Mammary epithelial cell (primary cell): Measurements from ENCODE around the gene NFRKB.

ENCODE experiments used
- CTCF ChIP-seq, 2 donors: IDR thresholded peaks in 1 of 2; conservative IDR thresholded peaks in 1 of 2; 2 replicates each; pipeline ENCODE4 v1.5.1; 2011 to 2012; ENCODE audit warnings: inconsistent platforms in 2 of 2, low read length in 2 of 2, mild to moderate bottlenecking in 2 of 2, control low read depth in 1 of 2, low read depth in 1 of 2; ENCODE audit not compliant: insufficient read depth in 1 of 2; ENCODE audit errors: extremely low read depth in 1 of 2
- EZH2 ChIP-seq: IDR thresholded peaks from 2 replicates; pipeline ENCODE4 v1.6.1; 2012; ENCODE audit warnings: low read length, inconsistent platforms, borderline replicate concordance

- TF ChIP-seq CTCF (conservative IDR thresholded peaks at IDR 0.05 in 1 of 2, IDR thresholded peaks at IDR 0.05 in 1 of 2; ENCODE audit: extremely low read depth in 1 of 2, insufficient read depth in 1 of 2, low read depth in 1 of 2, low read length in 2 of 2) = no peak
- no peak for TF ChIP-seq EZH2
Measured at GRCh38 chr11:129885381-129885780, 10.0 kb downstream of the NFRKB start.
